GM21367 (cell line): Measurements from ENCODE around the gene PLA2G4B.
A peak's percentile ranks its signal among the peaks of the same experiment; 100 is the strongest.
"Not testable (repeated sequence)": the region's sequence is repeated elsewhere in the genome, so short reads cannot be mapped to it uniquely, and the experiment has no call there.

Experiments
- ATAC-seq: cut with Tn5 transposase; IDR thresholded peaks from one replicate; pipeline ENCODE4 v1.9.1; 2021; ENCODE audit not compliant: unreplicated experiment

Gene PLA2G4B

GRCh38 chr15:41827290-41827879 lies 11.3 kb upstream of the PLA2G4B start:
- peak; percentile 3 for ATAC-seq

GRCh38 chr15:41827880-41828806 lies 10.5 kb upstream of the PLA2G4B start, which contains the start of gene JMJD7:
Gene JMJD7, plus strand, starts transcription at chr15:41828092. Its CDS starts 33 bp downstream, at chr15:41828125.
- peak; percentile 48 for ATAC-seq

- ATAC-seq, result no peak
These were observed 9.9 kb upstream of the PLA2G4B start for GRCh38 chr15:41828807-41829141.

GRCh38 chr15:41829959-41830646 lies 8.5 kb upstream of the PLA2G4B start:
- ATAC-seq, result no peak

- not testable (repeated sequence) for ATAC-seq
These were observed 7.4 kb upstream of the PLA2G4B start for GRCh38 chr15:41831291-41831690.

- no peak for ATAC-seq
These were observed 6.4 kb upstream of the PLA2G4B start for GRCh38 chr15:41832208-41832607.

GRCh38 chr15:41832875-41833274 lies 5.8 kb upstream of the PLA2G4B start:
- no peak for ATAC-seq

- no peak for ATAC-seq
These were observed 4.6 kb upstream of the PLA2G4B start for GRCh38 chr15:41834096-41834495.

GRCh38 chr15:41836073-41836472 lies 2.6 kb upstream of the PLA2G4B start:
- no peak for ATAC-seq

- ATAC-seq, result no peak
These were observed 1.8 kb upstream of the PLA2G4B start for GRCh38 chr15:41836713-41837454.

- ATAC-seq, result no peak
These were observed 1.3 kb downstream of the PLA2G4B start for GRCh38 chr15:41839781-41840491.

- no peak for ATAC-seq
These were observed 2.0 kb downstream of the PLA2G4B start for GRCh38 chr15:41840673-41841072.

- no peak for ATAC-seq
These were observed 2.5 kb downstream of the PLA2G4B start for GRCh38 chr15:41841131-41841530.

- ATAC-seq, result no peak
These were observed 3.6 kb downstream of the PLA2G4B start for GRCh38 chr15:41842229-41842628.

- no peak for ATAC-seq
These were observed 4.9 kb downstream of the PLA2G4B start for GRCh38 chr15:41843571-41843970.

- ATAC-seq, result no peak
These were observed 6.2 kb downstream of the PLA2G4B start for GRCh38 chr15:41844814-41845213.

- no peak for ATAC-seq
These were observed 8.6 kb downstream of the PLA2G4B start for GRCh38 chr15:41847206-41847605.

- ATAC-seq, result no peak
These were observed 9.3 kb downstream of the PLA2G4B start for GRCh38 chr15:41847981-41848380.

- ATAC-seq, result no peak
These were observed 10.0 kb downstream of the PLA2G4B start for GRCh38 chr15:41848631-41849030.

GRCh38 chr15:41849204-41849603 lies 10.6 kb downstream of the PLA2G4B start:
- ATAC-seq, result no peak
